Renal pelvis (tissue), 4 donors: ENCODE results near the gene ZNF629. TPM values are rescaled to one million over a fixed set of nuclear protein-coding genes. Genes with fewer than 3 reads are reported as not detected.
A peak's percentile ranks its signal among the peaks of the same experiment; 100 is the strongest.

Source experiments
- DNase-seq: peaks from one replicate; pipeline ENCODE4 v3.0.0-alpha.2; 2013
- polyA plus RNA-seq, 3 donors: library from polyadenylated mRNA; unstranded; fragments of 120-200 nt; gene quantifications; one replicate each; pipeline ENCODE4 v1.2.1, GENCODE V29; 2013; ENCODE audit not compliant: insufficient read length in 3 of 3

ZNF629 gene
- polyA plus RNA-seq, 3 donors: 26.5 to 32.4 (median 30.3) TPM

DNA sequence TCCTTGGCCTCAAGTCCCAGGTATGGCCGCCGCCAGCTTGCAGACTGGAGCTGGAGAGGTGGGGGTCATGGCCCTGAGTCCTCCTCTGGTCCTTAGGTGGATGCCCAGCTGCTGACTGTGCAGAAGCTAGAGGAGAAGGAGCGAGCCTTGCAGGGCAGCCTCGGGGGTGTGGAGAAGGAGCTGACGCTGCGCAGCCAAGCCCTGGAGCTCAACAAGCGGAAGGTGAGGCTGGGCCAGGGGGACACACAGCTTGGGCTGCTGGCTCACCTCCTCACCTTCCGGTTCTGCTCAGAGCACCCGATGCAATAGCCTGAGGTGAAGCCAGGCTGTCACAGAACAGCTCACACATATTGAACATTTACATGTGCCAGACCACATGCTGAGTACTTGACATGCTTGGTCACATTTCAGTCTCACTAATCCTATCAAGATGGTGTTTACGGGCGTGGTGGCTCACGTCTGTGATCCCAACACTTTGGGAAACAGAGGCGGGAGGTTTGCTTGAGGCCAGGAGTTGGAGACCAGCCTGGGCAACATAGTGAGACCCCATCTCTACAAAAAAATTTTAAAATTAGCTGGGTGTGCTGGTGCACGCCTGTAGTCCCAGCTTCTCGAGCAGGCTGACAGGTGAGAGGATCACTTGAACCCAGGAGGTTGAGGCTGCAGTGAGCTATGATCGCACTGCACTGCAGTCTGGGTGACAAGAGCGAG is 17.5 kb downstream of the ZNF629 start:
- DNase-seq: no peak

GRCh38 chr16:30768583-30769181 is 18.3 kb downstream of the ZNF629 start:
- no peak for DNase-seq

DNA sequence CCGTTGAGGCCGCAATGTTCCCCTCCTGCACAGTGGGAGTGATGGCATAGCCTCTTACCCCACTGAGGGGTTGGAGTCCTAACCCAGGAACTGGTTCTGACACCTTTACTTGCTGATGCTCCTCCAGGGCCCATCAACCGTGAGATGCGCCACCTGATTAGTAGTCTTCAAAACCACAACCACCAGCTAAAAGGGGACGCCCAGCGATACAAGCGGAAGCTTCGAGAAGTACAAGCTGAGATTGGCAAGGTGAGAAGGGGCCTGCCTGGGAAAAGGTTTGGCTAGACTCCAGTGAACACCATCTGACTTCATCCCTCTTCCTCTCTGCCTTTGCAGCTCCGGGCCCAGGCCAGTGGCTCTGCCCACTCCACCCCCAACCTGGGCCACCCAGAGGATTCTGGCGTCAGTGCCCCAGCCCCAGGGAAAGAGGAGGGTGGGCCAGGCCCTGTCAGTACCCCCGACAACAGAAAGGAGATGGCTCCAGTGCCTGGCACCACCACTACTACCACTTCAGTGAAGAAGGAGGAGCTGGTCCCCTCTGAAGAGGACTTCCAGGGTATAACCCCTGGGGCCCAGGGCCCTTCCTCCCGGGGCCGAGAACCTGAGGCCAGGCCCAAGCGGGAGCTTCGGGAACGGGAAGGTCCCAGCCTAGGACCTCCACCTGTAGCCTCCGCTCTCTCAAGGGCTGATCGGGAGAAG is 19.1 kb downstream of the ZNF629 start:
- no peak for DNase-seq

GRCh38 chr16:30766933-30767284 is 20.1 kb downstream of the ZNF629 start:
- DNase-seq: no peak

DNA sequence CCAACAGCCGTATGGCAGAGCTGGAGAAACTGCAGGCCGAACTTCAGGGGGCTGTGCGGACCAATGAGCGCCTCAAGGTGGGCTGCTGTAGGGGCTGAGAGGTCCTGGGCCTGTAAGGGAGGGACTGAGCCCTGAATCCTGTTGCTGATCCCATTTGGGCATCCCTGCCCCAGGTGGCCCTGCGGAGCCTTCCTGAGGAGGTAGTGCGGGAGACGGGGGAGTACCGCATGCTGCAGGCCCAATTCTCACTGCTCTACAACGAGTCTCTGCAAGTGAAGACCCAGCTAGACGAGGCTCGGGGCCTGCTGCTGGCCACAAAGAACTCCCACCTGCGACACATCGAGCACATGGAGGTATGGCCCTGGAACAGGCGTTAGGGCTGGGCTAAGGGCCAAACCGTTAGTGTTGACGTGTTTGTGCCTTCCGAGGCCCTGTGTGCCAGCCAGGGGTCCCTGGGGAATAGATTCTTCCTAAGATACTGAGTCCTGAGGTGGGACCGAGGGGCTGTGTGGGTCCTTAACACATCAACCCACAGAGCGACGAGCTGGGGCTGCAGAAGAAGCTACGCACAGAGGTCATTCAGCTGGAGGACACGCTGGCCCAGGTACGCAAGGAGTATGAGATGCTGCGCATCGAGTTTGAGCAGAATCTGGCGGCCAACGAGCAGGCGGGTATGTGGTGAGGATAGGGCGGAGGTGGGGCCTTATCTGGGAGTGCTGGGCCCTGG is 20.6 kb downstream of the ZNF629 start:
- DNase-seq: no peak

DNA sequence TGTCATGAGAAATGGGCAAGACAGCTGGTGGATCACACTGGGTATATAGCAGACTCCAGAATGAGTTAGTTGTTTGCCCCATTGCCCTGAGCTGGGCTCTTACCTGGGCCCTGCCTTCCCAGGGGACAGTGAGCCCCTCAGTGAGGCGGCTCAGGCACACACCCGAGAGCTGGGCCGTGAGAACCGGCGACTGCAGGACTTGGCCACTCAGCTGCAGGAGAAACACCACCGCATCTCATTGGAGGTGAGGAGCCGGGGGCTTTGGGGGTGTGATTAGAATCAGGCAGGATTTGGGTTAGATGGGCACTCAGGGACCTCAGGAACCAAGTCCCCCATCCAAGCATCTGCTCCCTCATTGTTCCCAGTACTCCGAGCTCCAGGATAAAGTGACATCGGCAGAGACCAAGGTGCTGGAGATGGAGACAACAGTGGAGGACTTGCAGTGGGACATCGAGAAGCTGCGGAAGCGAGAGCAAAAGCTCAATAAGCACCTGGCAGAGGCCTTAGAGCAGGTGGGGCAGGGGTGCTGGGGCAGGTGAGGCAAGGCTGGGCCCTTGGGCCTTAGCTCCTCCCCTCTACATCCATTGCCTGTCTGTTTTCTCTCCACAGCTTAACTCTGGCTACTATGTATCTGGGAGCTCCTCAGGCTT is 22.1 kb downstream of the ZNF629 start:
- DNase-seq: no peak

GRCh38 chr16:30764086-30764485 is 22.9 kb downstream of the ZNF629 start:
- DNase-seq: no peak

DNA sequence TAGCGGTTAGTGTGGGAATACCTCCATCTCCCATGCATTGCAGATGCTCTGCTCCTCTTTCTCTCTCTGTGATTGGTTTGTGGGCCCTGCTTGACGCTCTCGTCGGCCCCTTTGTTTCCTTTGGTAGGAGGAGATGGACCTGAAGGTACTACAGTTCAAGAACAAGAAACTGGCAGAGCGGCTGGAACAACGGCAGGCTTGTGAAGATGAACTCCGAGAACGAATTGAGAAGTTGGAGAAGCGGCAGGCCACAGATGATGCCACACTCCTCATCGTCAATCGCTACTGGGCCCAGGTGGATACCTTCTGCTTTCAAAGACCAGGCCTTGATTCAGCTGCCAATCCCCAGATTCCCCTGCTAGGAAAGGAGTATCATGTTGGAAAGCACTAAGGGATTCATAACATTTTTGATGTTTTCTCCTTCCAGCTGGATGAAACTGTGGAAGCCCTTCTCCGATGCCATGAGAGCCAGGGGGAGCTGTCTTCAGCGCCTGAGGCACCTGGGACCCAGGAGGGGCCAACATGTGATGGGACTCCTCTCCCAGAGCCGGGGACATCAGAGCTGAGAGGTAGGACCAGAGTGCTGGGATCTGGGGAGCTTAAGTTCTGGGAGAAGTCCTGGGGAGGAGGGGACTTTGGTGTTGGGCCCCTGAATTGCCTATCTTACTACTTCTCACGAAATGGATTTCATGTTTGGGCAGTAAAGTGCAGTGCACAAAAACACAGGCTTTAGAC is 23.8 kb downstream of the ZNF629 start:
- DNase-seq: no peak

GRCh38 chr16:30761928-30762902 is 24.8 kb downstream of the ZNF629 start, which contains the start of the genes CFAP119 and RNF40:
Gene CFAP119, minus strand, starts transcription at chr16:30762062. Its CDS starts 314 bp downstream, at chr16:30761748.
Gene RNF40, plus strand, starts transcription at chr16:30762322. Its CDS starts 224 bp downstream, at chr16:30762546.
- DNase-seq: peak; percentile 98

- no peak for DNase-seq
Measured at GRCh38 chr16:30761427-30761927, 25.5 kb downstream of the ZNF629 start.

DNA sequence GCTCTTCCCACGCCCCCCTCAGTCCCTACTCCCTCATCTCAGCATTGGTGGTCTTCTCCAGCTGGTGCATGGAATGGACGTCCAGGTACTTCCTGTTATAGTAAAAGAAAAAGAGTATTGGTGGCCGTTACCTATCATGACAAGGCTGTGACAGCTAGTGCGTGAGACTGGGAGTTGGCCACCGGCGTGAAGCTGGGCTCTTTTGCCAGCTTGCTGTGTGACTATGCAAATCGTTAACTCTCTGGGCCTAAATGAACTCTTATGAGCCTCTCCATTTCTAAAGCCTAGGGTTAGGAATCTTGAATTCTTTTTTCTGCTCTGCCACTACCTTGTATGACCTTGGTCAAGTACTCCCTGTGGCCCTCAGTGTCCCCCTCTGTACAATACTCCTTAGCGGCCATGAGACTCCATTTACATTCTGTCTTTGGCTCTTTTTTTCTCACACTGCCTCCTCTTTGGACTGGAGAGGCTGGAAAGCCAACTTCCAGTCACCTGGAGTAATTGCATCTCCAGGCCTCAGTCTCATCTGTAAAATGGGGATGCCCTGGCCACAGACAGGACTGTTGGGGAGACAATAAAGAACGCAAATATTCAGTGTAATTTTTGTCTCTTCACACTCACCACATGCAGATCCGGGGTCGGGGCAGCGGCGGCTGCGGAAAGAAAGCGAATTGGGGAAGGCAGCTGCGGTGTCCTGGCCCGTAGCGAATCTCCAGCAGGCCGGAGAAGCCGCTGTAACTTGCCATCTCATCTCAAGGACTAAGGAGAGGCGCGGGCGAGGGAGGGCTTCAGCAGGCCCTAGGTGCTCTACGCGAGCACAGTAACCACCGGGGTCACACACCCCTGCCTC is 26.2 kb downstream of the ZNF629 start:
- DNase-seq: no peak

DNA sequence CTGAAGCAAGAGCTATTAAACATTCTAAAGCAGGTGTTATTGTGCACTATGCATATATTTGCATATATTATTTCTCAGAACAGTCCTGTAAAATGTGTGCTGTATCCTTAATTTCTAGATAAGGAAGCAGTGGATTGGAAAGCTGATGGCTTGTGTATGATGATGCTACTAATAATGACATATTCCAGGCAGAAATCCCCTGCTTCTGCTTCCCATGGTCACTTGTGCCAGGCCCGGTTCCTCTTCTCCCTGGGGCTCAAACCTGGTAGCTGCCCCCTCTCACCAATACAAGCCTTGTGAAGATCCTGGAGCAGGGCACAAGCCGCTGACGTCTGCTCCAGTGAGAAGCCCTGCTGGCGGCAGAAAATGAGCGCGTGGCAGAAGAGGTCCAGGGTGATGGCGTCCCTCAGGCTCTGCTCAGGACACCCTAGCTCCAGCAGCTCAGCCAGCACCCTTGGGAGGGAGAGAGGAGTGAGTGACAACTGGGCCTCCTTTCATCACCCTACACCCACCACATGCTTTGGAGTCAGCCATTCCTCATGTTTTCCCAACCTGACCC is 26.9 kb downstream of the ZNF629 start:
- DNase-seq: no peak

- no peak for DNase-seq
Measured at GRCh38 chr16:30758988-30759491, 28.0 kb downstream of the ZNF629 start.

DNA sequence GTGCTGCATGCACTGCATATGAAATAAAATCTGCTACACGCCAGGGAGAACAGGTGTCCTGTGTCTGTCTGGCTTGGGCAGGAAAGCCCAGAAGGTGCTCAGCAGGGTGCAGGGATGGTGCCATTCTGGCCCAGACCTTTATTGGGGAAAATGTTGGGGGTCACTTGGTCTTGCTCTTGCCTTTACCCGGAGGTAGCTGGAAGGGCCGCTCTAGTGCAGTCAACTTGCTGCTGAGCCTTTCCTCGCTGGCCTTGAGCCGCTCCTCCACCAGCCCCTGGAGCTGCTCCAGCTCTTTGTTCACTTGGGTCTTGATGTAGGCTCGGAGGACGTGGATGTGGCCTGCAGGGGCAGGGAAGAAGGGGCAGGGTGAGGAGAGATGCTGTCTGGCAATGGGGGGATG is 29.7 kb downstream of the ZNF629 start:
- no peak for DNase-seq

DNA sequence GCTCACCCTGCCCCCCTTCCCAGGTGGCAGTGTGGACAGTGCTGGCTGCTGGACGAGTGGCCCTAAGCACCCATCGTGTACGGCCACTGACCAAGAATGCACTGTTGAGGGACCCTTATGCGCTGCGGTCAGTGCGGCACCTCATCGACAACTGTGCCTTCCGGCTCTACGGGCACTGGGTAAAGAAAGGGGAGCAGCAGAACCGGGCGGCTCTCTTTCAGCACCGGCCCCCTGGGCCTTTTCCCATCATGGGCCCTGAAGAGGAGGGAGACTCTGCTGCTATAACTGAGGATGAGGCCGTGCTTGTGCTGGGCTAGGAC is 30.3 kb downstream of the ZNF629 start:
- DNase-seq: no peak

DNA sequence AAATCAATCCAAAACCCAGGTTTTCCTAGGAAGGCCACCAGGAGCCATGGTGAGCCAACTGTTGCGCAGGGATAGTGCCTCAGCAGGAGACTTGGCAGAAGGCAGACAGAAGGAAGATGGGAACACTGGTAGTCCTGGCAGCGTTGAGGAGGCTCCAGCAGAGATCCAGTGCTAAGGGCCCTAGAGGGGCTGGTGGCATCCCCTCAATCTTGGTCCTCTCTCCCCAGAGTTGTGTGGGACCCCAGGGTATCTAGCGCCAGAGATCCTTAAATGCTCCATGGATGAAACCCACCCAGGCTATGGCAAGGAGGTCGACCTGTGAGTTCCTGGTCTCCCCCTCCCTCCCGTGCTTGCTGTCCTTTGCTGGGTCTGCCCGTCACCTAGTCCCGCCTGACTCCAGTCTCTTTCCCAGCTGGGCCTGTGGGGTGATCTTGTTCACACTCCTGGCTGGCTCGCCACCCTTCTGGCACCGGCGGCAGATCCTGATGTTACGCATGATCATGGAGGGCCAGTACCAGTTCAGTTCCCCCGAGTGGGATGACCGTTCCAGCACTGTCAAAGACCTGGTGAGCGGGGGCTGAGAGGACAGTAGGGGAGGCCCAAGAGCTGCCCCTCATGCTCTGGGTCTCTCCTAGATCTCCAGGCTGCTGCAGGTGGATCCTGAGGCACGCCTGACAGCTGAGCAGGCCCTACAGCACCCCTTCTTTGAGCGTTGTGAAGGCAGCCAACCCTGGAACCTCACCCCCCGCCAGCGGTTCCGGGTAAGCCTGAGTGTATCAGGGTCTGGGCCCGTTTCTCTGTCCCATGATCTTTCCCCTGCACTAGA is 30.8 kb downstream of the ZNF629 start:
- DNase-seq: no peak

DNA sequence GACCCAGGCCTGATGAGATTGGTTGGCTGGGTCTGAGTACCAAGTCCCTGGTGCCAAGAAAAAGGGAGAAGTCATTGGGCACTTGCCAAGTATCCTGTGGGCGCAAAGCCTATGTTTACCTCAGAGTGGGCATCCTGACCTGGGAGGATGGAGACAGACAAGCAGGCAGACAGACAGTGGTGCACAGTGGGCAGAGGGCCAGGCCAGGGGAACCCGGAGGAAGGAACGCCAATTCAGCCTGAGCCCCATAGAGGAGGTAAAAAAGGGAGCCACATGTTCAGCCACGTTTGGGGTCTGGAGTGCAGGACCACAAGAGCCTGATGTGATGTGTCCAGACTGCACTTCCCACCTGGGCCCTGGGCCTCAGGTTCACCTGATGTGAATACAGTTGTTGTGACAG is 33.4 kb downstream of the ZNF629 start:
- no peak for DNase-seq
